H1 (cell line): ENCODE results near the gene SPATA13. TPM values are rescaled to one million over a fixed set of nuclear protein-coding genes. Genes with fewer than 3 reads are reported as not detected.

ENCODE experiments used
- CTCF ChIA-PET: fragments of 300-600 bp; sonication (Branson Sonifier 250); formaldehyde crosslinking; loops from one replicate; lab custom pipeline; 2021; ENCODE audit not compliant: partially characterized antibody; lab: Charles Lee
- POLR2A ChIA-PET: fragments of 300-600 bp; sonication (Branson Sonifier 250); formaldehyde crosslinking; loops from one replicate; lab custom pipeline; 2021; ENCODE audit warnings: inconsistent platforms; ENCODE audit not compliant: partially characterized antibody; lab: Charles Lee
- DNase-seq, 2 experiments: peaks; one replicate each; pipeline versions ENCODE4 v3.0.0 to v3.0.0-alpha.2; 2010 to 2022; ENCODE audit warnings: low spot score in 2 of 2, low read depth in 1 of 2, mixed read lengths in 1 of 2
- FAIRE-seq: peaks from 2 replicates; lab custom pipeline; 2011; peaks lifted over from hg19 to GRCh38; lab: Jason Lieb, UNC
- H2AFZ ChIP-seq: 2 replicates; pipeline ENCODE4 v1.8.1; 2012; ENCODE audit warnings: low read length, inconsistent platforms
- H2AK5ac ChIP-seq: 2 replicates; pipeline ENCODE4 v1.6.1; 2013; ENCODE audit warnings: low read depth, low read length
- H2BK120ac ChIP-seq: replicated peaks from 2 replicates; pipeline ENCODE3; 2013; ENCODE audit warnings: low read depth, low read length, inconsistent platforms
- H2BK12ac ChIP-seq: 2 replicates; pipeline ENCODE4 v1.6.1; 2013; ENCODE audit warnings: low read depth, low read length
- H2BK15ac ChIP-seq: 2 replicates; pipeline ENCODE4 v1.6.1; 2013; ENCODE audit warnings: low read length
- H2BK20ac ChIP-seq: 2 replicates; pipeline ENCODE4 v1.6.1; 2013; ENCODE audit warnings: low read length
- H2BK5ac ChIP-seq: 2 replicates; pipeline ENCODE4 v1.6.1; 2013; ENCODE audit warnings: low read depth, low read length
- H3K14ac ChIP-seq: 2 replicates; pipeline ENCODE4 v1.6.1; 2013; ENCODE audit warnings: inconsistent platforms; ENCODE audit not compliant: insufficient read length
- H3K18ac ChIP-seq: 2 replicates; pipeline ENCODE4 v1.6.1; 2013; ENCODE audit warnings: low read length; ENCODE audit errors: extremely low read depth
- H3K23ac ChIP-seq: 2 replicates; pipeline ENCODE4 v1.6.1; 2013; ENCODE audit warnings: inconsistent platforms; ENCODE audit not compliant: insufficient read length
- H3K23me2 ChIP-seq: 2 replicates; pipeline ENCODE4 v1.6.1; 2013; ENCODE audit warnings: low read depth, low read length
- H3K27ac ChIP-seq: 2 replicates; pipeline ENCODE4 v1.6.1; 2011; ENCODE audit warnings: low read depth, low read length, inconsistent platforms
- H3K27me3 ChIP-seq, 4 experiments: replicated peaks in 1 of 4; 1 replicate in 1 of 4; 2 replicates in 3 of 4; pipeline versions ENCODE4 v1.6.1 to v1.8.1; 2011 to 2013; ENCODE audit warnings: low read length in 3 of 4, mild to moderate bottlenecking in 3 of 4, inconsistent platforms in 2 of 4, mixed read lengths in 2 of 4, moderate library complexity in 1 of 4; ENCODE audit not compliant: control insufficient read depth in 3 of 4, insufficient read depth in 3 of 4; ENCODE audit errors: extremely low read depth in 1 of 4
- H3K36me3 ChIP-seq, 4 experiments: 2 replicates each; pipeline versions ENCODE4 v1.6.1 to v1.8.1; 2011 to 2013; ENCODE audit warnings: mild to moderate bottlenecking in 4 of 4, low read length in 3 of 4, moderate library complexity in 2 of 4, control low read depth in 1 of 4, inconsistent platforms in 1 of 4; ENCODE audit not compliant: insufficient read depth in 4 of 4, control insufficient read depth in 2 of 4
- H3K4ac ChIP-seq: replicated peaks from 2 replicates; pipeline ENCODE3; 2013; ENCODE audit warnings: low read length, low read depth, mixed read lengths, inconsistent platforms; ENCODE audit not compliant: insufficient read length
- H3K4me1 ChIP-seq, 4 experiments: replicated peaks in 1 of 4; 1 replicate in 1 of 4; 2 replicates in 3 of 4; pipeline versions ENCODE4 v1.6.1 to v1.8.1; 2011 to 2013; ENCODE audit warnings: low read length in 3 of 4, inconsistent platforms in 2 of 4, mixed read lengths in 1 of 4; ENCODE audit not compliant: insufficient read depth in 4 of 4, control insufficient read depth in 3 of 4
- H3K4me2 ChIP-seq, 2 experiments: 2 replicates each; pipeline versions ENCODE4 v1.6.1 to v1.8.1; 2011 to 2013; ENCODE audit warnings: low read depth in 2 of 2, low read length in 2 of 2, control low read depth in 1 of 2, inconsistent platforms in 1 of 2, mild to moderate bottlenecking in 1 of 2; ENCODE audit not compliant: insufficient read depth in 1 of 2
- H3K4me3 ChIP-seq, 4 experiments: fragments of 200-600, 300-600 bp in 1 of 4; sonication (generic), shearing (Covaris generic), sonication (Bioruptor Twin) in 1 of 4; 2 replicates each; pipeline versions ENCODE4 v1.5.1 to v1.8.1; 2011 to 2016; ENCODE audit warnings: low read length in 4 of 4, low read depth in 3 of 4, control low read depth in 2 of 4, inconsistent platforms in 2 of 4, mild to moderate bottlenecking in 2 of 4, mixed read lengths in 1 of 4, moderate library complexity in 1 of 4; ENCODE audit not compliant: insufficient read depth in 2 of 4; ENCODE audit errors: extremely low read depth in 1 of 4
- H3K56ac ChIP-seq: replicated peaks from 2 replicates; pipeline ENCODE3; 2013; ENCODE audit warnings: low read depth, mild to moderate bottlenecking, mixed read lengths, low read length, inconsistent platforms; ENCODE audit not compliant: insufficient read length
- H3K79me1 ChIP-seq: 2 replicates; pipeline ENCODE4 v1.6.1; 2013; ENCODE audit warnings: low read depth, low read length, control low read depth
- H3K79me2 ChIP-seq, 2 experiments: 2 replicates each; pipeline versions ENCODE4 v1.6.1 to v1.8.1; 2012 to 2013; ENCODE audit warnings: low read length in 2 of 2, mild to moderate bottlenecking in 2 of 2, inconsistent platforms in 1 of 2; ENCODE audit not compliant: insufficient read depth in 2 of 2, control insufficient read depth in 1 of 2
- H3K9ac ChIP-seq, 4 experiments: replicated peaks in 1 of 4; 1 replicate in 1 of 4; 2 replicates in 3 of 4; pipeline versions ENCODE4 v1.6.1 to v1.8.1; 2011 to 2013; ENCODE audit warnings: low read depth in 3 of 4, low read length in 3 of 4, control low read depth in 2 of 4, mild to moderate bottlenecking in 2 of 4, moderate library complexity in 2 of 4, inconsistent platforms in 1 of 4; ENCODE audit errors: extremely low read depth in 1 of 4
- H3K9me3 ChIP-seq, 2 experiments: 2 replicates each; pipeline versions ENCODE4 v1.6.1 to v1.8.1; 2012 to 2013; ENCODE audit warnings: mild to moderate bottlenecking in 2 of 2, moderate library complexity in 2 of 2, control low read depth in 1 of 2, inconsistent platforms in 1 of 2, low read depth in 1 of 2, low read length in 1 of 2, mixed read lengths in 1 of 2; ENCODE audit not compliant: insufficient read depth in 2 of 2
- H4K20me1 ChIP-seq, 2 experiments: replicated peaks in 1 of 2; 2 replicates each; pipeline versions ENCODE3 to v1.8.1; 2011 to 2013; ENCODE audit warnings: inconsistent platforms in 2 of 2, low read length in 2 of 2, mild to moderate bottlenecking in 1 of 2; ENCODE audit not compliant: insufficient read depth in 2 of 2, control insufficient read depth in 1 of 2
- H4K5ac ChIP-seq: 2 replicates; pipeline ENCODE4 v1.6.1; 2013; ENCODE audit warnings: low read length, low read depth, mixed read lengths, inconsistent platforms; ENCODE audit not compliant: insufficient read length
- H4K8ac ChIP-seq: 2 replicates; pipeline ENCODE4 v1.8.0; 2013; ENCODE audit warnings: mild to moderate bottlenecking, moderate library complexity, low read length, inconsistent platforms; ENCODE audit not compliant: insufficient read depth; ENCODE audit errors: extremely low read depth
- H4K91ac ChIP-seq: replicated peaks from 2 replicates; pipeline ENCODE3; 2013; ENCODE audit warnings: low read length, mixed read lengths, inconsistent platforms; ENCODE audit not compliant: insufficient read length
- BACH1 ChIP-seq: IDR thresholded peaks from 2 replicates; pipeline ENCODE4 v1.6.1; 2012; ENCODE audit warnings: low read length, improper control_type of control experiment
- CBX5 ChIP-seq: fragments of 300-800, 300-1000 bp; sonication (generic); IDR thresholded peaks from 2 replicates; pipeline ENCODE4 v1.7.1; 2016; ENCODE audit warnings: antibody characterized with exemption, low read length, low read depth
- CTCF ChIP-seq, 3 experiments: IDR thresholded peaks; 1 replicate in 2 of 3; 2 replicates in 1 of 3; pipeline versions ENCODE4 v1.5.1 to v1.6.1; 2011; ENCODE audit warnings: low read length in 3 of 3, mild to moderate bottlenecking in 3 of 3, inconsistent platforms in 2 of 3, low read depth in 1 of 3, moderate library complexity in 1 of 3; ENCODE audit not compliant: insufficient read depth in 1 of 3; ENCODE audit errors: control extremely low read depth in 1 of 3
- EP300 ChIP-seq, 2 experiments: IDR thresholded peaks; 1 replicate in 1 of 2; 2 replicates in 1 of 2; pipeline ENCODE4 v1.6.1; 2011 to 2012; ENCODE audit warnings: low read depth in 2 of 2, low read length in 2 of 2, mild to moderate bottlenecking in 2 of 2, borderline replicate concordance in 1 of 2, inconsistent platforms in 1 of 2, moderate library complexity in 1 of 2
- GTF2F1 ChIP-seq: IDR thresholded peaks from 2 replicates; pipeline ENCODE4 v1.6.1; 2012; ENCODE audit warnings: low read depth, low read length, improper control_type of control experiment, borderline replicate concordance
- HDAC2 ChIP-seq, 2 experiments: fragments of 300-600 bp in 1 of 2; sonication (generic) in 1 of 2; IDR thresholded peaks; 2 replicates each; pipeline ENCODE4 v1.6.1; 2011 to 2012; ENCODE audit warnings: low read depth in 2 of 2, low read length in 2 of 2, mild to moderate bottlenecking in 2 of 2, moderate library complexity in 2 of 2, borderline replicate concordance in 1 of 2, inconsistent platforms in 1 of 2
- KDM5A ChIP-seq: fragments of 200-600 bp; IDR thresholded peaks from 2 replicates; pipeline ENCODE4 v1.7.1; 2012; ENCODE audit warnings: mild to moderate bottlenecking, low read length, inconsistent platforms, mixed read lengths
- NANOG ChIP-seq: IDR thresholded peaks from 2 replicates; pipeline ENCODE4 v1.6.1; 2011; ENCODE audit warnings: low read length, low read depth, mild to moderate bottlenecking, inconsistent platforms; ENCODE audit not compliant: insufficient read depth, poor library complexity, severe bottlenecking
- POLR2AphosphoS5 ChIP-seq: IDR thresholded peaks from 2 replicates; pipeline ENCODE4 v1.6.1; 2011; ENCODE audit warnings: low read depth, low read length
- RNF2 ChIP-seq: fragments of 200-900, 300-1000 bp; sonication (generic); IDR thresholded peaks from 2 replicates; pipeline ENCODE4 v1.7.1; 2016; ENCODE audit warnings: borderline replicate concordance, low read depth, mild to moderate bottlenecking, antibody characterized with exemption, low read length; ENCODE audit not compliant: poor library complexity, severe bottlenecking; ENCODE audit errors: missing control alignments
- SP4 ChIP-seq: IDR thresholded peaks from 2 replicates; pipeline ENCODE4 v1.6.1; 2012; ENCODE audit warnings: low read length, inconsistent platforms
- WGBS, 2 experiments: shearing (Covaris generic) in 1 of 2; methylation state at CpG; one replicate each; pipeline versions ENCODE4 v1.1.6 to v1.1.7; 2013 to 2015; ENCODE audit warnings: low lambda C conversion rate in 2 of 2, mixed read lengths in 2 of 2, inconsistent platforms in 1 of 2, low coverage in 1 of 2, missing lambda C conversion rate in 1 of 2; ENCODE audit not compliant: insufficient replicate concordance in 2 of 2, insufficient coverage in 1 of 2, insufficient read length in 1 of 2; ENCODE audit errors: extremely low coverage in 1 of 2, missing lambda C conversion rate in 1 of 2; 5-methylcytosine and 5-hydroxymethylcytosine counted together
- polyA plus RNA-seq, 7 experiments: library from polyadenylated mRNA; depleted of rRNA in 3 of 7; stranded (reverse) in 5 of 7; unstranded in 2 of 7; fragments of >200 nt in 5 of 7; fragments of 200-250 nt in 2 of 7; gene quantifications; 1 replicate in 5 of 7; 2 replicates in 1 of 7; 4 replicates in 1 of 7; pipeline versions ENCODE4 v1.2.1 to v1.2.3, GENCODE V29; 2011 to 2013; ENCODE audit warnings: missing spikeins in 2 of 7, mixed read lengths in 2 of 7
- total RNA-seq: library from RNA; stranded (reverse); fragmentation: NEBNext Ultra II Directional; extraction: Animal tissue kit (Norgen Biotek cat#: 25700); gene quantifications from 2 replicates; pipeline ENCODE4 v1.2.1, GENCODE V29; 2021

The SPATA13 gene
- total and polyA plus RNA-seq, 2 of the 8 experiments (the other 6 are each of a cell fraction or from before 2014, with no cell fraction given), result 12.6 to 30.9 TPM

GRCh38 chr13:24257497-24257896, 97.0 kb downstream of the SPATA13 start:
- POLR2A ChIA-PET, result no interaction called here
- H3K9ac ChIP-seq, result no peak overlapping the region
- H3K56ac ChIP-seq, result no peak overlapping the region
- H4K20me1 ChIP-seq, result no peaks in the 10 kb centered on the region
- no peak overlapping the region for H4K8ac ChIP-seq
- H2AK5ac ChIP-seq, result no peak overlapping the region
- H2BK5ac ChIP-seq, result no peak overlapping the region
- H2BK120ac ChIP-seq, result no peak overlapping the region
- H2AFZ ChIP-seq, result no peak overlapping the region
- no peaks in the 10 kb centered on the region for H3K27me3 ChIP-seq
- no peak overlapping the region for H4K91ac ChIP-seq
- H2BK15ac ChIP-seq, result no peak overlapping the region
- H3K27ac ChIP-seq, result no peak overlapping the region
- CTCF ChIA-PET, result no interaction called here
- no peak for FAIRE-seq
- H3K79me1 ChIP-seq, result no peaks in the 10 kb centered on the region
- no peak overlapping the region for H2BK20ac ChIP-seq
- no peak overlapping the region for H4K5ac ChIP-seq
- H3K4me1 ChIP-seq, result no peaks in the 10 kb centered on the region
- WGBS, 2 experiments, result 100% methylated on average over 1 of the region's 1 CpG; no CpG with 5 or more reads in 1 of the 2 experiments
- no peak for DNase-seq
- no peak overlapping the region for H3K4me3 ChIP-seq
- no peak overlapping the region for H3K4me2 ChIP-seq
- H3K23me2 ChIP-seq, result no peaks in the 10 kb centered on the region
- no peak overlapping the region for H3K18ac ChIP-seq
- H3K36me3 ChIP-seq, result no peaks in the 10 kb centered on the region; a peak in 2 of 8 replicates
- no peak overlapping the region for H2BK12ac ChIP-seq
- no peak overlapping the region for H3K14ac ChIP-seq
- no peak overlapping the region for H3K23ac ChIP-seq
- H3K9me3 ChIP-seq, result no peaks in the 10 kb centered on the region
- H3K4ac ChIP-seq, result no peak overlapping the region
- no peaks in the 10 kb centered on the region for H3K79me2 ChIP-seq
- TF ChIP-seq SP4 (no peak), NANOG (no peak), KDM5A (no peak), POLR2AphosphoS5 (no peak), GTF2F1 (no peak), HDAC2 (IDR thresholded peaks at IDR 0.05; ENCODE audit: borderline replicate concordance in 1 of 2, low read depth in 2 of 2, low read length in 2 of 2) (no peak), BACH1 (no peak), RNF2 (no peak), EP300 (IDR thresholded peaks at IDR 0.05; ENCODE audit: borderline replicate concordance in 1 of 2, low read depth in 2 of 2, low read length in 2 of 2) (no peak), CBX5 (no peak), CTCF (IDR thresholded peaks at IDR 0.05; ENCODE audit: control extremely low read depth in 1 of 3, insufficient read depth in 1 of 3, low read depth in 1 of 3, low read length in 3 of 3) (no peak)
